Keratinocyte (primary cell): ENCODE data around the gene PPP1R3C.

Experiments used
- EZH2 ChIP-seq: IDR thresholded peaks from one replicate; pipeline ENCODE4 v1.6.1; 2012; ENCODE audit warnings: inconsistent platforms, mild to moderate bottlenecking, low read length, moderate library complexity
- TF ChIP-seq, protein P1 (sequence below), 3 experiments: IDR thresholded peaks in 1 of 3; conservative IDR thresholded peaks in 1 of 3; optimal IDR thresholded peaks in 1 of 3; 2 replicates in 2 of 3; 3 replicates in 1 of 3; pipeline versions ENCODE3 to v1.5.1; 2011; ENCODE audit warnings: low read length in 3 of 3, mild to moderate bottlenecking in 3 of 3, moderate library complexity in 2 of 3, control low read depth in 1 of 3, inconsistent platforms in 1 of 3; ENCODE audit not compliant: insufficient read depth in 2 of 3; ENCODE audit errors: extremely low read depth in 1 of 3

DNA sequence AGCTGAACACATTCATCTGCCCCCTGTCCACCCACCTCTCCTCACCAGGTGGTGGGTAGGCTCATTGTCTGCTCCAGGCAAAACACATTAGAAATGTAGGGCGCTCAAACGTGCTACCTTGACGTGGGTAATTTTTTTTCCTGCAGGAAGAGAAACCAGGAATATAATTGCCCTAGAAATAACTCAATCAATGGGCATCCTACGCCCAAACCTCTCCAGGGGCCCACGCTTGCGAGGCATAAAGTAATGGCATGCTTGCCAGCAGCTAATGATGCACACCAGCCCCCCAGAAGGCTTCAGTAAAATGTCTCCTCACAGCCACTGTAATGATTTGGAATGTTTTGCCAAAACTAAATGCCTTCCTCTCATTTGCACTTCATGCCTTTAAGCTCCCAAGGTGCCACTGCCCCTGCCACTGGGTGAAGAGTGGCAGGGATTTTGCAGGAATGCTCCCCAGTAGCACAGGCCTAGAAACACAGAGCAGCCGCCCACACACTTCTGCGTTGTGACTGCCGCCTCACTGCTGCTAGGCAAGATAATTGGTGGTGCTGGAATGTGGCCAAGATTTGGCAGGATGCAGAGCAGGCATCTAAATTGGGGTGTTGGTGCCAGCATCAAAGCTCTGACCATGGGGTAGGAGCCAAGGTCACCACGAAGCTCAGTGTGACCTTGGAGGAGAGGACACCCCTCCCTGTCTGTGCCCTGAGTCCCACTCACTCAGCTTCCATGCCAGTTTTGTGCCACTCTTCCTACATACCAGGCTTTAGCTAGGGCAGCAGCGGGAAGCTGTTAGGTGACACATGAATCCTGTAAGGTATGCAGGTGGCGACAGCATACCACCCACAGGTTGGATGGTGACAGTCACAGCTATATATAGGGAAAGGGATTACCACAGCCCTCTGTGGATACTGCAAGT, 48.7 kb upstream of the PPP1R3C start:
- TF ChIP-seq, protein P1, sequence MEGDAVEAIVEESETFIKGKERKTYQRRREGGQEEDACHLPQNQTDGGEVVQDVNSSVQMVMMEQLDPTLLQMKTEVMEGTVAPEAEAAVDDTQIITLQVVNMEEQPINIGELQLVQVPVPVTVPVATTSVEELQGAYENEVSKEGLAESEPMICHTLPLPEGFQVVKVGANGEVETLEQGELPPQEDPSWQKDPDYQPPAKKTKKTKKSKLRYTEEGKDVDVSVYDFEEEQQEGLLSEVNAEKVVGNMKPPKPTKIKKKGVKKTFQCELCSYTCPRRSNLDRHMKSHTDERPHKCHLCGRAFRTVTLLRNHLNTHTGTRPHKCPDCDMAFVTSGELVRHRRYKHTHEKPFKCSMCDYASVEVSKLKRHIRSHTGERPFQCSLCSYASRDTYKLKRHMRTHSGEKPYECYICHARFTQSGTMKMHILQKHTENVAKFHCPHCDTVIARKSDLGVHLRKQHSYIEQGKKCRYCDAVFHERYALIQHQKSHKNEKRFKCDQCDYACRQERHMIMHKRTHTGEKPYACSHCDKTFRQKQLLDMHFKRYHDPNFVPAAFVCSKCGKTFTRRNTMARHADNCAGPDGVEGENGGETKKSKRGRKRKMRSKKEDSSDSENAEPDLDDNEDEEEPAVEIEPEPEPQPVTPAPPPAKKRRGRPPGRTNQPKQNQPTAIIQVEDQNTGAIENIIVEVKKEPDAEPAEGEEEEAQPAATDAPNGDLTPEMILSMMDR (optimal IDR thresholded peaks at IDR 0.05 in 1 of 3, IDR thresholded peaks at IDR 0.05 in 1 of 3, conservative IDR thresholded peaks at IDR 0.05 in 1 of 3; ENCODE audit: extremely low read depth in 1 of 3, insufficient read depth in 2 of 3, low read length in 3 of 3): no peak
- TF ChIP-seq EZH2: no peak
